PFSK-1 (cell line): Measurements from ENCODE around the gene ZCCHC24.

Source experiments
- FOXP2 ChIP-seq: optimal IDR thresholded peaks from 2 replicates; pipeline ENCODE3; 2011; ENCODE audit warnings: borderline replicate concordance, control low read depth, inconsistent platforms; ENCODE audit not compliant: insufficient read depth; ENCODE audit errors: extremely low read length, extremely low read depth
- POLR2AphosphoS5 ChIP-seq: IDR thresholded peaks from 2 replicates; pipeline ENCODE4 v1.6.1; 2012; ENCODE audit warnings: low read depth, mild to moderate bottlenecking, control low read depth, low read length, moderate library complexity
- REST ChIP-seq, 2 experiments: IDR thresholded peaks; 2 replicates each; pipeline versions ENCODE4 v1.6.1 to v1.8.0; 2011 to 2012; ENCODE audit warnings: low read depth in 2 of 2, low read length in 2 of 2, control low read depth in 1 of 2, inconsistent platforms in 1 of 2, mild to moderate bottlenecking in 1 of 2, moderate library complexity in 1 of 2; ENCODE audit not compliant: insufficient read depth in 1 of 2
- SIN3A ChIP-seq: IDR thresholded peaks from 2 replicates; pipeline ENCODE4 v1.6.1; 2012; ENCODE audit warnings: mild to moderate bottlenecking, low read length, moderate library complexity, borderline replicate concordance; ENCODE audit not compliant: insufficient read depth

- no peak for TF ChIP-seq POLR2AphosphoS5
- no peak for TF ChIP-seq REST (IDR thresholded peaks at IDR 0.05; ENCODE audit: insufficient read depth in 1 of 2, low read depth in 2 of 2, low read length in 2 of 2)
- no peak for TF ChIP-seq SIN3A
- TF ChIP-seq FOXP2 = no peak
These were observed 91.7 kb downstream of the ZCCHC24 start for GRCh38 chr10:79353726-79354125.
